Esophagus muscularis mucosa (tissue), 4 donors: ENCODE data around the gene RTP4. TPM values are rescaled to one million over a fixed set of nuclear protein-coding genes. Genes with fewer than 3 reads are reported as not detected.

Source experiments
- DNase-seq: peaks from one replicate; pipeline ENCODE4 v3.0.0-alpha.2; 2017; ENCODE audit errors: extremely low spot score
- H3K27ac ChIP-seq, 4 donors: fragments of 200-600 bp; sonication (generic); replicated peaks in 1 of 4; 1 replicate in 3 of 4; 2 replicates in 1 of 4; pipeline ENCODE4 v1.5.1; 2016 to 2019; ENCODE audit warnings: mild to moderate bottlenecking in 1 of 4
- H3K27me3 ChIP-seq, 4 donors: fragments of 200-600 bp; sonication (generic); one replicate each; pipeline versions ENCODE4 v1.5.1 to v1.6.0; 2016 to 2019
- H3K36me3 ChIP-seq, 4 donors: fragments of 200-600 bp; sonication (generic); one replicate each; pipeline ENCODE4 v1.5.1; 2016 to 2019
- H3K4me1 ChIP-seq, 4 donors: fragments of 200-600 bp; sonication (generic); one replicate each; pipeline ENCODE4 v1.5.1; 2016 to 2019
- H3K4me3 ChIP-seq, 4 donors: fragments of 200-600 bp; sonication (generic); 1 replicate in 2 of 4; 2 replicates in 2 of 4; pipeline ENCODE4 v1.5.1; 2016 to 2019; ENCODE audit warnings: mild to moderate bottlenecking in 4 of 4, moderate library complexity in 1 of 4
- H3K9me3 ChIP-seq, 4 donors: fragments of 200-600 bp; sonication (generic); 1 replicate in 3 of 4; 2 replicates in 1 of 4; pipeline ENCODE4 v1.5.1; 2016 to 2019
- CTCF ChIP-seq, 3 experiments: fragments of 200-600 bp in 2 of 3; fragments of 450-650 bp in 1 of 3; sonication (generic) in 2 of 3; IDR thresholded peaks; one replicate each; pipeline ENCODE4 v1.5.1; 2017 to 2019; ENCODE audit warnings: antibody characterized with exemption in 3 of 3, mild to moderate bottlenecking in 2 of 3, moderate library complexity in 1 of 3
- EP300 ChIP-seq: sonication (generic); formaldehyde crosslinking; IDR thresholded peaks from one replicate; pipeline ENCODE4 v1.6.1; 2017; ENCODE audit warnings: antibody characterized with exemption
- POLR2A ChIP-seq: fragments of 450-650 bp; IDR thresholded peaks from one replicate; pipeline ENCODE4 v1.6.1; 2017; ENCODE audit warnings: antibody characterized with exemption, moderate library complexity, mild to moderate bottlenecking, low read depth
- POLR2AphosphoS5 ChIP-seq, 2 donors: sonication (generic); formaldehyde crosslinking; IDR thresholded peaks; one replicate each; pipeline ENCODE4 v1.6.1; 2017; ENCODE audit warnings: antibody characterized with exemption in 2 of 2
- WGBS: methylation state at CpG from one replicate; pipeline ENCODE4 v1.1.5; 2018; 5-methylcytosine and 5-hydroxymethylcytosine counted together
- intact Hi-C: fragments of 100-400 bp; cut with DNase I; formaldehyde crosslinking; loops from one replicate; pipeline ENCODE4 v1.15.1; 2023
- total RNA-seq, 4 donors: library from RNA; depleted of rRNA; stranded (reverse); fragments of >200 nt; gene quantifications; one replicate each; pipeline versions ENCODE4 v1.1.0 to v1.2.1, GENCODE V29; 2016

Gene RTP4
- total RNA-seq, 4 donors from 2014 or later: 0.50 to 1.3 (median 0.77) TPM

GRCh38 chr3:187377842-187378241, 9.7 kb downstream of the RTP4 start:
- no peak overlapping the region for H3K4me3 ChIP-seq
- DNase-seq: no peak
- WGBS: 77% methylated on average over 1 of the region's 1 CpG
- no peaks in the 10 kb centered on the region for H3K4me1 ChIP-seq
- TF ChIP-seq CTCF (IDR thresholded peaks at IDR 0.05): no peak
- no peak for TF ChIP-seq POLR2A
- TF ChIP-seq POLR2AphosphoS5 (IDR thresholded peaks at IDR 0.05): no peak
- TF ChIP-seq EP300: no peak
- intact Hi-C loops: no loop called here
- no peak overlapping the region for H3K27ac ChIP-seq
- H3K36me3 ChIP-seq: no peaks in the 10 kb centered on the region
- no peaks in the 10 kb centered on the region for H3K9me3 ChIP-seq
- H3K27me3 ChIP-seq: no peaks in the 10 kb centered on the region

GRCh38 chr3:187382609-187383151, 14.5 kb downstream of the RTP4 start:
- H3K4me3 ChIP-seq: no peak overlapping the region
- TF ChIP-seq POLR2A (no peak), EP300 (no peak), CTCF (IDR thresholded peaks at IDR 0.05) (no peak), POLR2AphosphoS5 (IDR thresholded peaks at IDR 0.05) (no peak)
- H3K27me3 ChIP-seq: no peaks in the 10 kb centered on the region
- H3K4me1 ChIP-seq: no peaks in the 10 kb centered on the region
- no peaks in the 10 kb centered on the region for H3K9me3 ChIP-seq
- WGBS: 48% methylated on average over 8 of the region's 8 CpGs
- intact Hi-C loops: no loop called here
- no peak for DNase-seq
- no peak overlapping the region for H3K27ac ChIP-seq
- no peaks in the 10 kb centered on the region for H3K36me3 ChIP-seq

- no peak for DNase-seq
- Histone ChIP-seq H3K9me3 (no peaks in the 10 kb centered on the region), H3K4me1 (no peaks in the 10 kb centered on the region), H3K27ac (no peak overlapping the region), H3K36me3 (no peaks in the 10 kb centered on the region), H3K4me3 (no peak overlapping the region), H3K27me3 (no peaks in the 10 kb centered on the region)
- 77% methylated on average over 4 of the region's 4 CpGs for WGBS
- TF ChIP-seq POLR2A (no peak), POLR2AphosphoS5 (IDR thresholded peaks at IDR 0.05) (no peak), CTCF (IDR thresholded peaks at IDR 0.05) (no peak), EP300 (no peak)
- intact Hi-C loops: no loop called here
These were observed 15.1 kb downstream of the RTP4 start for GRCh38 chr3:187383246-187383645.

GRCh38 chr3:187385296-187385695, 17.1 kb downstream of the RTP4 start:
- DNase-seq: no peak
- no peaks in the 10 kb centered on the region for H3K9me3 ChIP-seq
- no peaks in the 10 kb centered on the region for H3K4me1 ChIP-seq
- WGBS: 38% methylated on average over 1 of the region's 1 CpG
- no peak for TF ChIP-seq CTCF (IDR thresholded peaks at IDR 0.05)
- TF ChIP-seq POLR2A: no peak
- no peak for TF ChIP-seq EP300
- TF ChIP-seq POLR2AphosphoS5 (IDR thresholded peaks at IDR 0.05): no peak
- H3K27ac ChIP-seq: no peak overlapping the region
- no peak overlapping the region for H3K4me3 ChIP-seq
- intact Hi-C loops: no loop called here
- H3K27me3 ChIP-seq: no peaks in the 10 kb centered on the region
- H3K36me3 ChIP-seq: no peaks in the 10 kb centered on the region

GRCh38 chr3:187396661-187397060, 28.5 kb downstream of the RTP4 start:
- no peak overlapping the region for H3K4me3 ChIP-seq
- no peaks in the 10 kb centered on the region for H3K9me3 ChIP-seq
- TF ChIP-seq POLR2A: no peak
- TF ChIP-seq POLR2AphosphoS5 (IDR thresholded peaks at IDR 0.05): no peak
- no peak for TF ChIP-seq CTCF (IDR thresholded peaks at IDR 0.05)
- TF ChIP-seq EP300: no peak
- H3K27me3 ChIP-seq: no peaks in the 10 kb centered on the region
- WGBS: 27% methylated on average over 1 of the region's 1 CpG
- H3K27ac ChIP-seq: no peak overlapping the region
- no peaks in the 10 kb centered on the region for H3K4me1 ChIP-seq
- no peaks in the 10 kb centered on the region for H3K36me3 ChIP-seq
- intact Hi-C loops: no loop called here
- no peak for DNase-seq
